Fibroblast of lung (primary cell): ENCODE measurements around the gene SPRR2G. TPM values are rescaled to one million over a fixed set of nuclear protein-coding genes. Genes with fewer than 3 reads are reported as not detected.
"Not testable (repeated sequence)": the region's sequence is repeated elsewhere in the genome, so short reads cannot be mapped to it uniquely, and the experiment has no call there.

ENCODE experiments used
- DNase-seq, 2 donors: peaks; one replicate each; pipeline versions ENCODE4 v3.0.0 to v3.0.0-alpha.2; 2010; ENCODE audit warnings: low read depth in 2 of 2
- H2AFZ ChIP-seq: 2 replicates; pipeline ENCODE4 v1.5.1; 2012; ENCODE audit warnings: low read length, control low read depth, inconsistent platforms
- H3K27ac ChIP-seq: 2 replicates; pipeline ENCODE4 v1.5.1; 2011; ENCODE audit warnings: low read length, control low read depth; ENCODE audit not compliant: insufficient read depth
- H3K27me3 ChIP-seq: 2 replicates; pipeline ENCODE4 v1.5.1; 2011; ENCODE audit warnings: mild to moderate bottlenecking, low read length; ENCODE audit not compliant: control insufficient read depth, insufficient read depth
- H3K36me3 ChIP-seq: 2 replicates; pipeline ENCODE4 v1.5.1; 2011; ENCODE audit warnings: low read length; ENCODE audit not compliant: control insufficient read depth, insufficient read depth
- H3K4me1 ChIP-seq: 2 replicates; pipeline ENCODE4 v1.5.1; 2011; ENCODE audit warnings: low read length; ENCODE audit not compliant: control insufficient read depth, insufficient read depth; ENCODE audit errors: extremely low read depth
- H3K4me2 ChIP-seq: 2 replicates; pipeline ENCODE4 v1.5.1; 2011; ENCODE audit warnings: low read length, control low read depth; ENCODE audit not compliant: insufficient read depth; ENCODE audit errors: extremely low read depth
- H3K4me3 ChIP-seq, 4 experiments: fragments of 200-600 bp in 1 of 4; sonication (generic) in 1 of 4; replicated peaks in 1 of 4; 2 replicates each; pipeline ENCODE4 v1.5.1; 2011 to 2016; ENCODE audit warnings: low read length in 4 of 4, low read depth in 3 of 4, mild to moderate bottlenecking in 3 of 4, control low read depth in 2 of 4, inconsistent platforms in 1 of 4, mixed read lengths in 1 of 4; ENCODE audit not compliant: insufficient read depth in 1 of 4; ENCODE audit errors: control extremely low read depth in 1 of 4
- H3K79me2 ChIP-seq: 2 replicates; pipeline ENCODE4 v1.5.1; 2012; ENCODE audit warnings: mild to moderate bottlenecking, low read length, inconsistent platforms; ENCODE audit not compliant: control insufficient read depth, insufficient read depth
- H3K9ac ChIP-seq: 2 replicates; pipeline ENCODE4 v1.5.1; 2011; ENCODE audit warnings: mild to moderate bottlenecking, low read length, control low read depth; ENCODE audit not compliant: insufficient read depth
- H3K9me3 ChIP-seq: 2 replicates; pipeline ENCODE4 v1.5.1; 2012; ENCODE audit warnings: low read depth, low read length; ENCODE audit not compliant: control insufficient read depth, insufficient read depth
- H4K20me1 ChIP-seq: 2 replicates; pipeline ENCODE4 v1.5.1; 2011; ENCODE audit warnings: low read length; ENCODE audit not compliant: control insufficient read depth, insufficient read depth; ENCODE audit errors: extremely low read depth
- CTCF ChIP-seq, 2 donors: IDR thresholded peaks in 1 of 2; conservative IDR thresholded peaks in 1 of 2; 1 replicate in 1 of 2; 2 replicates in 1 of 2; pipeline ENCODE4 v1.5.1; 2011 to 2012; ENCODE audit warnings: low read length in 2 of 2, control low read depth in 1 of 2, inconsistent platforms in 1 of 2, low read depth in 1 of 2, mild to moderate bottlenecking in 1 of 2
- EZH2 ChIP-seq: IDR thresholded peaks from 2 replicates; pipeline ENCODE4 v1.5.1; 2012; ENCODE audit warnings: low read length, control low read depth, mild to moderate bottlenecking; ENCODE audit errors: missing control alignments
- polyA plus RNA-seq, 2 donors: library from polyadenylated mRNA; depleted of rRNA in 1 of 2; stranded (reverse) in 1 of 2; unstranded in 1 of 2; fragments of >200 nt; gene quantifications; 2 replicates each; pipeline ENCODE4 v1.2.1, GENCODE V29; 2011 to 2012; ENCODE audit warnings: missing spikeins in 1 of 2
- total RNA-seq: library from RNA; depleted of rRNA; stranded (reverse); fragments of >200 nt; gene quantifications from 2 replicates; pipeline ENCODE4 v1.2.1, GENCODE V29; 2014

Gene SPRR2G
- total and polyA plus RNA-seq, 2 donors (not counting 1 experiment from before 2014, with no cell fraction given) = not detected

DNA sequence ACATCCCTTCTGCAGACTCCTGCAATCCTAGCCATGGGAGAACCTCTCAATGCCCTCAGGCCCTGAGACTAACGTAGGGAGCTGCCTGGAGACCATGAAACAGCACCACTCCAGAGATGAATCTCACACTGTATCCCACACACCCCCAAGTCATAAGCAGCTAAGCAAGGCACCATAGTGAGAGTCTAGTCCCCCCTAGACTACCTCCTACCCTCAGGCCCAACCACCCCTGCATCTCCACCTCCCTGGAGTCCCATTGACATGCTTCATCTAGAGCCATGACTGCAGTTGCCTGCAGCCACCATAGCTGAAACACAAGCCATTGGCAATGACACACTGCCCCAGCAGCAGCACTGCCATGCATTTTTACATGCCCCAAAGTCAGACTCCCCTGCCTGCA is 17.4 kb downstream of the SPRR2G start:
- Histone ChIP-seq H3K36me3 (no peaks in the 10 kb centered on the region), H3K79me2 (no peaks in the 10 kb centered on the region), H3K9ac (no peak overlapping the region), H3K4me2 (no peak overlapping the region), H3K4me3 (no peak overlapping the region), H3K4me1 (no peaks in the 10 kb centered on the region), H4K20me1 (no peaks in the 10 kb centered on the region), H3K27ac (no peak overlapping the region), H3K9me3 (no peaks in the 10 kb centered on the region), H2AFZ (no peak overlapping the region), H3K27me3 (no peaks in the 10 kb centered on the region)
- TF ChIP-seq CTCF (conservative IDR thresholded peaks at IDR 0.05 in 1 of 2, IDR thresholded peaks at IDR 0.05 in 1 of 2; ENCODE audit: low read depth in 1 of 2, low read length in 2 of 2) (no peak), EZH2 (no peak)
- DNase-seq = no peak

DNA sequence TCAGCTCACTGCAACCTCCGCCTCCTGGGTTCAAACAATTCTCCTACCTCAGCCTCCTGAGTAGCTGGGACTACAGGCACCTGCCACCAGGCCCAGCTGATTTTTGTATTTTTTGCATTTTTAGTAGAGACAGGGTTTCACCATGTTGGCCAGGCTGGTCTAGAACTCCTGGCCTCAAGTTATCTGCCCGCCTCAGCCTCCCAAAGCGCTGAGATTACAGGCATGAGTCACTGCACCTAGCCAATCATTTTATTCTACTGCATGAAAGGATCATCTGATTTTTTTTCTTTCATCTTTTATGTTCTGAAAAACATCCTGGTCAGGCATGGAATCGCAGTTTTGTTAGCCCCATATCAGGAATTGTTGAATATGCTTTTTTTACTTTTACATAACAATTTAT is 22.0 kb downstream of the SPRR2G start:
- not testable (repeated sequence) for H3K27me3 ChIP-seq, DNase-seq, H3K4me2 ChIP-seq, H3K27ac ChIP-seq, H3K79me2 ChIP-seq, H2AFZ ChIP-seq, H3K9me3 ChIP-seq, H3K4me1 ChIP-seq, H3K36me3 ChIP-seq, H4K20me1 ChIP-seq, H3K4me3 ChIP-seq, H3K9ac ChIP-seq

GRCh38 chr1:153127296-153127695 is 23.4 kb downstream of the SPRR2G start:
- H4K20me1 ChIP-seq = no peaks in the 10 kb centered on the region
- DNase-seq = no peak
- no peak overlapping the region for H3K27ac ChIP-seq
- H3K27me3 ChIP-seq = no peaks in the 10 kb centered on the region
- H3K4me1 ChIP-seq = no peaks in the 10 kb centered on the region
- no peaks in the 10 kb centered on the region for H3K79me2 ChIP-seq
- H3K4me3 ChIP-seq = no peak overlapping the region
- no peak overlapping the region for H3K9ac ChIP-seq
- no peak overlapping the region for H3K4me2 ChIP-seq
- no peaks in the 10 kb centered on the region for H3K36me3 ChIP-seq
- no peak for TF ChIP-seq EZH2
- TF ChIP-seq CTCF (conservative IDR thresholded peaks at IDR 0.05 in 1 of 2, IDR thresholded peaks at IDR 0.05 in 1 of 2; ENCODE audit: low read depth in 1 of 2, low read length in 2 of 2) = no peak
- no peak overlapping the region for H2AFZ ChIP-seq
- no peaks in the 10 kb centered on the region for H3K9me3 ChIP-seq
